ENCODE measurements around the gene PDIA6.

The PDIA6 gene

GRCh38 chr2:10753156-10753555 is 59.4 kb downstream of the PDIA6 start:
- TF ChIP-seq GABPA (IDR thresholded peaks at IDR 0.05; ENCODE audit: low read depth) = no peak
- TF ChIP-seq SPI1 (IDR thresholded peaks at IDR 0.05; ENCODE audit: borderline replicate concordance, low read depth) = no peak
- TF ChIP-seq CTCF (IDR thresholded peaks at IDR 0.05; ENCODE audit: insufficient read depth, low read length) = no peak
- TF ChIP-seq POLR2AphosphoS5 (IDR thresholded peaks at IDR 0.05; ENCODE audit: low read depth) = no peak
- TF ChIP-seq, protein P1, sequence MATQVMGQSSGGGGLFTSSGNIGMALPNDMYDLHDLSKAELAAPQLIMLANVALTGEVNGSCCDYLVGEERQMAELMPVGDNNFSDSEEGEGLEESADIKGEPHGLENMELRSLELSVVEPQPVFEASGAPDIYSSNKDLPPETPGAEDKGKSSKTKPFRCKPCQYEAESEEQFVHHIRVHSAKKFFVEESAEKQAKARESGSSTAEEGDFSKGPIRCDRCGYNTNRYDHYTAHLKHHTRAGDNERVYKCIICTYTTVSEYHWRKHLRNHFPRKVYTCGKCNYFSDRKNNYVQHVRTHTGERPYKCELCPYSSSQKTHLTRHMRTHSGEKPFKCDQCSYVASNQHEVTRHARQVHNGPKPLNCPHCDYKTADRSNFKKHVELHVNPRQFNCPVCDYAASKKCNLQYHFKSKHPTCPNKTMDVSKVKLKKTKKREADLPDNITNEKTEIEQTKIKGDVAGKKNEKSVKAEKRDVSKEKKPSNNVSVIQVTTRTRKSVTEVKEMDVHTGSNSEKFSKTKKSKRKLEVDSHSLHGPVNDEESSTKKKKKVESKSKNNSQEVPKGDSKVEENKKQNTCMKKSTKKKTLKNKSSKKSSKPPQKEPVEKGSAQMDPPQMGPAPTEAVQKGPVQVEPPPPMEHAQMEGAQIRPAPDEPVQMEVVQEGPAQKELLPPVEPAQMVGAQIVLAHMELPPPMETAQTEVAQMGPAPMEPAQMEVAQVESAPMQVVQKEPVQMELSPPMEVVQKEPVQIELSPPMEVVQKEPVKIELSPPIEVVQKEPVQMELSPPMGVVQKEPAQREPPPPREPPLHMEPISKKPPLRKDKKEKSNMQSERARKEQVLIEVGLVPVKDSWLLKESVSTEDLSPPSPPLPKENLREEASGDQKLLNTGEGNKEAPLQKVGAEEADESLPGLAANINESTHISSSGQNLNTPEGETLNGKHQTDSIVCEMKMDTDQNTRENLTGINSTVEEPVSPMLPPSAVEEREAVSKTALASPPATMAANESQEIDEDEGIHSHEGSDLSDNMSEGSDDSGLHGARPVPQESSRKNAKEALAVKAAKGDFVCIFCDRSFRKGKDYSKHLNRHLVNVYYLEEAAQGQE (IDR thresholded peaks at IDR 0.05; ENCODE audit: insufficient replicate concordance, low read depth) = no peak
- Histone ChIP-seq H3K4me3 (replicated peaks; ENCODE audit: insufficient read depth, low read length) (no peak overlapping the region), H3K27me3 (ENCODE audit: insufficient read depth, poor library complexity, severe bottlenecking) (no peaks in the 10 kb centered on the region), H3K27ac (replicated peaks) (no peak overlapping the region)
- DNase-seq (ENCODE audit: low read depth in 1 of 2, low spot score in 1 of 2) = no peak

DNA sequence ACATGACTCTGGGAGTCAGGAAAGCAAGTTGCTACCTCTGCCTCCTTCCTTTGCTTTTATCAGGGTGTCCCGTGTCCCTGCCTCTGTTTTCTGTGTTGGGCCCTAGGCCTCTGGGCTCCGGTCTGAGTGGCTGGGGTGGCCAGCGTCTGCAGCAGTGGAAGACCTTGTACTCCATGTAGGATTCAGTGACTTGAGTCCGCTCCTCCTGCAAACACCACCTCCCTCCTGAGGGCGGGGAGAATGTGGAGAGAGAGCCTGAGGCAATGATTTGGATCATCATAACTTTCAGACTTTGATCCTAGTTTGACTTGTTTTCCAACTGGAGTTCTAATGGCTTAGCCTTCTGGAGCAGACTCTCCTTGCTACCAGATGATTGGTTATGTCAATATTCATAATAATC is 60.3 kb downstream of the PDIA6 start:
- no peak overlapping the region for H3K27ac ChIP-seq (replicated peaks)
- TF ChIP-seq CTCF (IDR thresholded peaks at IDR 0.05; ENCODE audit: insufficient read depth, low read length) = no peak
- TF ChIP-seq, protein P1 (IDR thresholded peaks at IDR 0.05; ENCODE audit: insufficient replicate concordance, low read depth) = no peak
- TF ChIP-seq POLR2AphosphoS5 (IDR thresholded peaks at IDR 0.05; ENCODE audit: low read depth) = no peak
- no peak for TF ChIP-seq GABPA (IDR thresholded peaks at IDR 0.05; ENCODE audit: low read depth)
- TF ChIP-seq SPI1 (IDR thresholded peaks at IDR 0.05; ENCODE audit: borderline replicate concordance, low read depth) = no peak
- no peaks in the 10 kb centered on the region for H3K27me3 ChIP-seq (ENCODE audit: insufficient read depth, poor library complexity, severe bottlenecking)
- no peak overlapping the region for H3K4me3 ChIP-seq (replicated peaks; ENCODE audit: insufficient read depth, low read length)
- DNase-seq (ENCODE audit: low read depth in 1 of 2, low spot score in 1 of 2) = no peak

DNA sequence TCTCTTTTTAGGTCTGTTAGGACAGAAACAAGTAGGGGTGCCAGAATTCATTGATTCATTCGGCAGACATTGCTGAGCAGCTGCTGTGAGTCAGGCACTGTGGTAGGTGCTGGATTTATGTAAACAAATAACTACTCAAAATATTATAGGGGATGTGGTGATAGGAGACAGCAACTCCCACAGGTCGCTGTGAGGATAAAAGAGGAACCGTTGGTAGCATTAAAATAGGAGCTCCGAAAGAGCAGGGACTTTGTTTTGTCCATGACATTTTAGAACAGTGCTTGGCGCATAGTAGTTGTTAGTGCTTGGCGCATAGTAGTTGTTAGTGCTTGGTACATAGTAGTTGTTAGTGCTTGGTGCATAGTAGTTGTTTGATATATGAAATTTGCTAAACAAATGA is 62.0 kb downstream of the PDIA6 start:
- DNase-seq (ENCODE audit: low read depth in 1 of 2, low spot score in 1 of 2) = peak; percentile 33 to 58
- H3K27ac ChIP-seq (replicated peaks) = no peak overlapping the region

More for the DNA sequence above, 62.0 kb downstream of the PDIA6 start:
- Histone ChIP-seq H3K4me3 (replicated peaks; ENCODE audit: insufficient read depth, low read length) (no peak overlapping the region), H3K27me3 (ENCODE audit: insufficient read depth, poor library complexity, severe bottlenecking) (no peaks in the 10 kb centered on the region)
- no peak for TF ChIP-seq POLR2AphosphoS5 (IDR thresholded peaks at IDR 0.05; ENCODE audit: low read depth)
- TF ChIP-seq GABPA (IDR thresholded peaks at IDR 0.05; ENCODE audit: low read depth) = no peak
- peak; percentile 91 for TF ChIP-seq SPI1 (IDR thresholded peaks at IDR 0.05; ENCODE audit: borderline replicate concordance, low read depth)
- no peak for TF ChIP-seq CTCF (IDR thresholded peaks at IDR 0.05; ENCODE audit: insufficient read depth, low read length)

All from HL-60 (cell line).